Vagina (tissue), 2 donors: Measurements from ENCODE around the gene RAB9B.

Source experiments
- CTCF ChIP-seq, 3 experiments: fragments of 450-650 bp in 2 of 3; fragments of 200-600 bp in 1 of 3; sonication (generic) in 1 of 3; IDR thresholded peaks; one replicate each; pipeline ENCODE4 v1.5.1; 2017 to 2019; ENCODE audit warnings: antibody characterized with exemption in 3 of 3, mild to moderate bottlenecking in 2 of 3, moderate library complexity in 2 of 3
- POLR2A ChIP-seq, 2 donors: fragments of 450-650 bp; IDR thresholded peaks; one replicate each; pipeline ENCODE4 v1.6.1; 2017; ENCODE audit warnings: antibody characterized with exemption in 2 of 2, mild to moderate bottlenecking in 2 of 2, moderate library complexity in 2 of 2

DNA sequence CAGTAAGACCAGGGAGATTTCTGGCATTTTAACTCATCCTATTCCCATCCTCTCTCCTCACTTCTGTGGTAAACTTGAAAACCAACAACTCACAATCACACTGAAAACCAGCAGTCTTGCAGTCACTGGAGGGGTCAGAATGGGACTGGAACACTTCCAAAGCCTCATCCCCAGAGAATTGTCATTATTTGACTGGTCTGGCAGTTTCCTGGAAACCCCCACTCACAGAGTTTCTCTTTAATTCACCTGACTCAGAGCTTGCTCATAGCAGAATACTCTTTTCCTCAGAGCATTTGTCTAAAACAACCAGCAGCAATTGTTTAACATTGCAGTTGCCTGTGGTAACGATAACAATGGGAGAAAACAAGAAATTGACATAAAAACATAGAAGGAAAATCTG is 7.3 kb upstream of the RAB9B start:
- TF ChIP-seq CTCF (IDR thresholded peaks at IDR 0.05) (no peak), POLR2A (IDR thresholded peaks at IDR 0.05) (no peak)
